ENCODE results near the gene PHF12.

PHF12 gene

DNA sequence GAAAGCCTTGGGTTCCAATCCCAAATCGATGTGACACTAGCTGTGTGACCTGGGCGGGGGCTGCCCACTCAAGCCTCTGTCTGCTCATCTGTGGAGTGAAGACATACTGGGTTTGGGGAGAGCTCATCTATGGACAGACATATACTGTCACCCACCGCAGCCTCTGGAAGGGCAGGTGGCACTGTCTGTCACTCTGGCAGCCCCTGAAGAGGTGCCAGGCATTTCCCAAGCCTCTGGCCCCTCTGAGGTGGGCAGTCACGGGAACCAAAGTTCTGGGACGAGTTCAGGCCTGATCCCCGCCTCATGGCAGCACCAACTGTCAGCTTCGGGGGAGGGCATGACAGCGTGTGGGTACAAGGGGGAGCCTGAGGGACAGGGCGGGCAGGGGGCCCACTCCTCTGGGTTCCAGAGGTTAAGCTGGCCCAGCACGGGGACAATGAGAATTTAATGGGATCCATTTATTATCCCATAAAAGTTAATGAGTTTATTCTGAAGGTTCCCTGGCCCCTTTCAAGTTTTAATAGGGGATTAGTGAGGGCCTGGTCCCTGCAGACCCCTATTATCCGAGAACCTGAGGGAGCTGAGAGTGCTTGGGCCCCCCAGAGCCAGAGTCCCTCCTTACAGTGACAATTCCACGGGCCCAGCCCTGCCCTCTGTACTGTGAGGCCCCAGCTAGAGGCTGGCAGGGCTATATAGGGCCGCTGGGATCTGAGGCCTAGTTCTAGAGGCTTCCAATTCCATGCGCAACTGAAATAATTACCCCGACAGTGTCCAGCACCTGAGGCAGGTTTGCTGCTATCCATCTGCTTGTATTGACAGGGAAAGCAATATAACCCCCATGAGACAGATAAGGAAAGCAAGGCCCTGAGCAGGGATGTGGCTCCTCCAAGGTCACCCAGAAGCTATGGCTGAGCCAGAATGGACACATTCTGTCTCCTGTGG lies 35.7 kb upstream of the PHF12 start:
- Histone ChIP-seq H3K9ac (ENCODE audit: low read length) (no peak overlapping the region), H3K27ac (ENCODE audit: low read length) (no peak overlapping the region), H3K36me3 (ENCODE audit: control insufficient read depth, low read depth, low read length) (no peaks in the 10 kb centered on the region), H3K4me1 (ENCODE audit: control insufficient read depth, low read depth, low read length) (peaks cover 14% of the 10 kb centered on the region), H3K9me3 (ENCODE audit: control insufficient read depth, low read depth, low read length) (no peaks in the 10 kb centered on the region), H3K4me3 (ENCODE audit: low read length) (peak overlapping the region; percentile 7), H3K27me3 (ENCODE audit: control insufficient read depth, insufficient read depth, low read length) (peaks cover 19% of the 10 kb centered on the region)

DNA sequence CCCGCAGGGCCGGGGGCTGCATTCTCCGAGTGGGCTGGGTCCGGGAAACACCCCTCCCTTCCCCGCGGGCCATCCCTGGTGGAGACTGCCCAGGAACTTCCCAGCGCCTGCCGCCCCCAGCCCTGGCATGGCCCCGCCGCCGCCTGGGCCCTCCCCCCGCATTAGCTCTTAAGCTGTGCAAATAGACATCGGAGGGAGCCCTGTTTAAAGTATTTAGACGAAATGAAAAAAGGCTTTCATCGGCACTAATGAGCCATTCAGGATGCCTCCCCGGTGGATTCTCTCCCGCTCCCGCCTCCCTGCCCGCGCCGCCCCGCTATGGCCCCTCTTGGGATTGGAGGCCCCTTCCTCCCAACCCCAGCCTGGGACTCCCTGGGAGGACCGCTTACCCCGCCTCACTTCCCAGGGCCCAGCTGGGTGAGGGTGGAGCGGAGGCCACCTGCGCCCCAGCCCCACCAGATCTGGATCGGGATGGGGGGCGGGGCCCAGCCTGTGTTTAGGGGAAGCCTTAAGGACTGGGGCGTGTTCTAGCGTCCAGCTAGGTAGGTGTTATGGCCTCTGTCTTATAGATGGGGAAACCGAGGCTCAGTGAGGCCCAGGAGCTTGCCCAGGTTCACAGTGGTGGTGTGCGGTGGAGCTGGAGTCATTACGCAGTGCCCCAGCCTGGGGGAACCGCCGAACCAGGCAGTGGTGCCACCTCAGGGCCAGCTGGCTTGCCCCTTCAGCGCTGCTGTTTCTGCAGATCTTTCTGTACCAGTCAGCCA lies 34.8 kb upstream of the PHF12 start:
- H3K27ac ChIP-seq (ENCODE audit: low read length), result no peak overlapping the region
- no peaks in the 10 kb centered on the region for H3K9me3 ChIP-seq (ENCODE audit: control insufficient read depth, low read depth, low read length)
- H3K36me3 ChIP-seq (ENCODE audit: control insufficient read depth, low read depth, low read length), result no peaks in the 10 kb centered on the region
- H3K4me3 ChIP-seq (ENCODE audit: low read length), result peak overlapping the region; percentile 18
- peaks cover 14% of the 10 kb centered on the region for H3K4me1 ChIP-seq (ENCODE audit: control insufficient read depth, low read depth, low read length)
- H3K9ac ChIP-seq (ENCODE audit: low read length), result no peak overlapping the region
- H3K27me3 ChIP-seq (ENCODE audit: control insufficient read depth, insufficient read depth, low read length), result peaks cover 19% of the 10 kb centered on the region

DNA sequence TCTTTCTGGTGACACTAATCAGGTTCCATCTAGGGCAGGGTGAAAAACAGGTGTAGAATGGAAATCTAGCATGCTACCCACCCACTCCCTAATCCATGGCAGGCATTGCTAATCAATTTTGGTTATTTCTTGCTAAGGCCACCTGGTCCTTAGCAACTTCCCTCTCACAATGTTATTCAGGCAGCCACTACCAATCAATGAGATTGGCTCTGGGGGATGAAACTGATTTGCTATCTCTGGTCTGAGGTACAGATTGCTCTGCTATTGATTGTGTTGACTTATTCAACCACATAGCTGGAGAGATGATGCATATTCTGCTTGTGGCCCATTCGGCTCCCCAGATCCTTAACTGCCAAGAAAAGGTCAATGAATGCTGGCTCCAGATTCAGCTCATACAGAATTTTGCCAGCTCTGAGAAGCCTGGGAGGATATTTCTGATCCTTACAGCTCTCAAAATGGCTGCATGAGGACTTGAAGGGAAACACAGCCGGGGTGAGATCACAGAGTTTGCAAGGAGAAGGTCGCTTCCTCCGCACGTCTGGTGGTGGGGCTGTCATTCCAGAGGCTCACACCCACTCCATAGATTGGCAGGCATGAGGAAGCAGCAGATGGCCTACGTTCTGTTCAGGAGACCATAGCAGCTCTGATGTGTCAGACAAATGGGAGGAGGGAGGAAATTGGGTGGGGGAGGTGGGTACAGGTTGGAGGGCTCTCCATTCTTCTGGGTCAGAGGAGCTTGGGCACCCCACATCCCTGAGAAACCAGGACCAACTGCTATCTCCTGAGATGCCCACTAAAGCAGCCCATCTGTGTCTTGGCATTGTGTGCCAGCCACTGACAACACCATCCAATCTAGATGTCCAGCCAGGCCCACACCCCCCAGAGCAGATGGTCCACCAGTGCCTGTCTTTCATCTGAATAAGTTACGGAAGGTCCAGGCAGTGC lies 32.2 kb upstream of the PHF12 start:
- H3K9me3 ChIP-seq (ENCODE audit: control insufficient read depth, low read depth, low read length), result no peaks in the 10 kb centered on the region
- H3K9ac ChIP-seq (ENCODE audit: low read length), result no peak overlapping the region
- peaks cover 19% of the 10 kb centered on the region for H3K27me3 ChIP-seq (ENCODE audit: control insufficient read depth, insufficient read depth, low read length)
- no peak overlapping the region for H3K4me3 ChIP-seq (ENCODE audit: low read length)
- H3K36me3 ChIP-seq (ENCODE audit: control insufficient read depth, low read depth, low read length), result no peaks in the 10 kb centered on the region
- no peak overlapping the region for H3K27ac ChIP-seq (ENCODE audit: low read length)
- peaks cover 14% of the 10 kb centered on the region for H3K4me1 ChIP-seq (ENCODE audit: control insufficient read depth, low read depth, low read length)

DNA sequence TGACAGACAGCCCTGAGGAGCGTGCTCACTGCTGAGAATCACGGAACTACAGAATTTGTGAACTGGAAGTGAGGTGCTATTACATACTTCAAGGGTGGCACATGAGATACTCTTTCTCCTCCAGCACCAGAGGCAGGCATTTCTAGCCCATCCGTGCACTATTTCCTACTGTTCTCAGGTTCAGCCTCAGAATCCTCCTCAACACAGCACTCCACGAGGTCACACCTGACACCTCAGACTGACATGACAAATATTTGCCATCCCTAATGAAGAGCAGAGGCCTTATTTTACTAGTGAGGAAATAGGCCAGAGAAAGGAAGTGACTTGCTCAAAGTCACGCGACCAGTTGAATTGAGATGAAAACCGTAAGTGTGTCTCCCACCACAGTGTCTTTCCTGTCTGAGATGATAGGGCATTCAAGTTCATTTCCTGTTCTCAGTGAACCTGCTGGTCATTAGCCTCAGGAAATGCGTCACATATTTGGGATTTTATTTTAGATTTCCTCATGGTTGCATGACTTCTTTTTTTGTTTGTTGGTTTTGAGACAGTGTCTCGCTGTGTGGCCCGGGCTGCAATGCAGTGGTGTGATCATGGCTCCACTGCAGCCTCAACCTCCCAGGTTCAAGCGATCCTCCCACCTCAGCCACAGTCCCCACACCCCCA lies 30.9 kb upstream of the PHF12 start:
- H3K9ac ChIP-seq (ENCODE audit: low read length), result no peak overlapping the region
- H3K4me3 ChIP-seq (ENCODE audit: low read length), result no peak overlapping the region
- no peaks in the 10 kb centered on the region for H3K9me3 ChIP-seq (ENCODE audit: control insufficient read depth, low read depth, low read length)
- no peaks in the 10 kb centered on the region for H3K36me3 ChIP-seq (ENCODE audit: control insufficient read depth, low read depth, low read length)
- peaks cover 14% of the 10 kb centered on the region for H3K4me1 ChIP-seq (ENCODE audit: control insufficient read depth, low read depth, low read length)
- H3K27ac ChIP-seq (ENCODE audit: low read length), result no peak overlapping the region
- peaks cover 13% of the 10 kb centered on the region for H3K27me3 ChIP-seq (ENCODE audit: control insufficient read depth, insufficient read depth, low read length)

DNA sequence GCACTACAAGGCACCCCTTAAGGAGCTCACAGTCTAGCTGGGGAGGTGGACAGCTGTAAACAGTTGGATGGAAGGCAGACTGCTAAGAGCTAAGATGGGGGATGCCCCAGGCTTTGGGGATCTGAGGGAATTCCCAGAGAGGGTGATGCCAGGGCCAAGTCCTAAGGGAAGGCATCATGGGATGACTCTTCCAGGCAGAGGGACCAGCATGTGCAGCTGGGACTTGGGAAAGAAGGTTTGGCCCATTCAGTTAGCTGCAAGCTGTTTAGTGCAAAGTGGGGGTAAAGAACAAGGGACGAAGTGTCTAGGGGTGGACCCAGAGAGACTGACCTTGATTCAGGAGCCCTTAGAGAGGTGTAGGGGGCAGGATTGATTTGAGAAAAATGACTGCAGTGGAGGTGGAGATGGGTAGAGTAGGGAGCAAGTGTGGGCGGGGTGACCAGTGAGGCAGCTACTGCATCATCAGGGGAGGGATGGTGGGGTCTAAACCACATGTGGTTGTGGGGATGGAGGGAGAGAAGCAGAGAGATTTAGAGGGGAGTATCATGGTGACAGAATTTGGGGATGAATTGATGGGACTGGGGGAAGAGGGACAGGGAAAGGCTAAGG lies 27.1 kb upstream of the PHF12 start:
- Histone ChIP-seq H3K27ac (ENCODE audit: low read length) (no peak overlapping the region), H3K9me3 (ENCODE audit: control insufficient read depth, low read depth, low read length) (no peaks in the 10 kb centered on the region), H3K4me3 (ENCODE audit: low read length) (no peak overlapping the region), H3K27me3 (ENCODE audit: control insufficient read depth, insufficient read depth, low read length) (no peaks in the 10 kb centered on the region), H3K4me1 (ENCODE audit: control insufficient read depth, low read depth, low read length) (no peaks in the 10 kb centered on the region), H3K36me3 (ENCODE audit: control insufficient read depth, low read depth, low read length) (no peaks in the 10 kb centered on the region), H3K9ac (ENCODE audit: low read length) (no peak overlapping the region)

DNA sequence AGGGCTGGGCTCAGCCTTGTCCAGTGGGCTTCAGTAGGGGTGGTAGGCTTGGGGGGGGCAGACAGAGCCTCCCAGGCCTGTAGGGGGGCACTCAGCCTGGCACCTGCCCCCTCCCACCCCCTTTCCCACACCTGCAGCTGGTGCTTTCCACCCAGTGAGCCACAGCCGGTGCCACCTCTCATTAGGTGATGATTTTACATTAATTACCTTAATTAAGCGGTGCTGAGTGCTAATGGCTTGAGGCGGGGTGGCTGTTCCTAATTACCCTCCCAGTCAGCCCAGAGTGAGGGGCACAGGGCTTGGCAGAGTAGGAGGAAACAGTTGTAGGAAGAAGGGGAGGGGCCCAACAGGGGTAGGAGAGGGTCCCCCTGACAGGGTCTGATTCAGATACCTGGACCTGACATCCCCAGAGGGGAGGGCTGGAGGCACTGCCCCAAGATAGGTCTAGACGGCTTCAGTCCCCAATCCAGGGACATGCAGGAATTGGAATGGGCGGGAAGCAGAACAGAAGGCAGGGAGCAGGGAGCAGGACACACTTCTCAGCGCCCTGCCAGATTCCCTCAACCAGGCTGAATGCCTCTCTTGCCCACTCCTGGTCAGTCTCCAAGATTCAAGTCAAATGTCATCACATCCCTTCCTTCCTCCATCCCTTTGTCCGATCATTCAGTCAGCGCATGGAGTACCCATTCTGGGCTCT lies 26.5 kb upstream of the PHF12 start:
- H3K27me3 ChIP-seq (ENCODE audit: control insufficient read depth, insufficient read depth, low read length), result no peaks in the 10 kb centered on the region
- H3K4me3 ChIP-seq (ENCODE audit: low read length), result no peak overlapping the region
- H3K9ac ChIP-seq (ENCODE audit: low read length), result no peak overlapping the region
- H3K36me3 ChIP-seq (ENCODE audit: control insufficient read depth, low read depth, low read length), result no peaks in the 10 kb centered on the region
- no peaks in the 10 kb centered on the region for H3K4me1 ChIP-seq (ENCODE audit: control insufficient read depth, low read depth, low read length)
- H3K27ac ChIP-seq (ENCODE audit: low read length), result no peak overlapping the region
- no peaks in the 10 kb centered on the region for H3K9me3 ChIP-seq (ENCODE audit: control insufficient read depth, low read depth, low read length)

DNA sequence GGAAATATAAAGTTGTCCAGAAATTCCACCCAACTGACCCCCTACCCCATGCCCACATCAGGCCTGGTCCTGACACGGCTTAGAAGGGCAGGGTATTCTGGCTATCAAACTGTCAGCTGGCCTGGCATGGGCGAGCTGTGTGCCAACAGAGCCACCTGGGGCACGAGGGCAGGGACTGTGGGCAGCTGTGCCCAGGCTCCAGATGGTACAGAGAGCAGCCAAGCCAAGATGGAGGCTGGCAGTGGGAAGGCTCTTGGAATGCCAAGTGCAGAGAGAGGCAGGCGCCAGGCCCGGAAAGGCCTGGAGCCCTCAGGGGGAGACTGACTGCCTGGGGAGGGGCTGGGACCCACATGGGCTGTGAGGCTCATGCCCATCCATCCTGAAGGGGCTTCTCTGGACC lies 24.3 kb upstream of the PHF12 start:
- Histone ChIP-seq H3K27ac (ENCODE audit: low read length) (no peak overlapping the region), H3K27me3 (ENCODE audit: control insufficient read depth, insufficient read depth, low read length) (no peaks in the 10 kb centered on the region), H3K4me1 (ENCODE audit: control insufficient read depth, low read depth, low read length) (no peaks in the 10 kb centered on the region), H3K9ac (ENCODE audit: low read length) (no peak overlapping the region), H3K9me3 (ENCODE audit: control insufficient read depth, low read depth, low read length) (no peaks in the 10 kb centered on the region), H3K4me3 (ENCODE audit: low read length) (no peak overlapping the region), H3K36me3 (ENCODE audit: control insufficient read depth, low read depth, low read length) (no peaks in the 10 kb centered on the region)

DNA sequence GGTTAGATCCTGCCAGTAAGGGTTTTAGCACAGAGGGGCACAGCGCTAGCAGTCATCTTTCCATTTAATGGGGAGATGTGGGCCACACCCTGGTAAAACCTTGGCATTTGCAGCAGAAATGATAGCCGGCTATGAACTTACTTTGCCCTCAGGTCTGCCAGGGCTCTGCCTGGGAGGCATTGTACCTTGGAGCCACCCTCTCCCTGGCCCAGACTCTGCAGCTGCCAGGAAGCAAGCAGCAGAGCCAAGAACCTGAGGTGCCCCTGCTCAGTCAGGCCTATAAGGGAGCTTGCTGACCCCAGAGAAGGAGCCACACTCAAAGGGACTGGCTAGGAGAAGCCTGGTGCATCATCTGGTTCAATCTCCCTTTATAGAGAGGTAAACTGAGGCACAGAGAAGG lies 23.7 kb upstream of the PHF12 start:
- Histone ChIP-seq H3K9ac (ENCODE audit: low read length) (no peak overlapping the region), H3K27ac (ENCODE audit: low read length) (no peak overlapping the region), H3K9me3 (ENCODE audit: control insufficient read depth, low read depth, low read length) (no peaks in the 10 kb centered on the region), H3K4me3 (ENCODE audit: low read length) (no peak overlapping the region), H3K27me3 (ENCODE audit: control insufficient read depth, insufficient read depth, low read length) (no peaks in the 10 kb centered on the region), H3K36me3 (ENCODE audit: control insufficient read depth, low read depth, low read length) (no peaks in the 10 kb centered on the region), H3K4me1 (ENCODE audit: control insufficient read depth, low read depth, low read length) (peaks cover 2% of the 10 kb centered on the region)

DNA sequence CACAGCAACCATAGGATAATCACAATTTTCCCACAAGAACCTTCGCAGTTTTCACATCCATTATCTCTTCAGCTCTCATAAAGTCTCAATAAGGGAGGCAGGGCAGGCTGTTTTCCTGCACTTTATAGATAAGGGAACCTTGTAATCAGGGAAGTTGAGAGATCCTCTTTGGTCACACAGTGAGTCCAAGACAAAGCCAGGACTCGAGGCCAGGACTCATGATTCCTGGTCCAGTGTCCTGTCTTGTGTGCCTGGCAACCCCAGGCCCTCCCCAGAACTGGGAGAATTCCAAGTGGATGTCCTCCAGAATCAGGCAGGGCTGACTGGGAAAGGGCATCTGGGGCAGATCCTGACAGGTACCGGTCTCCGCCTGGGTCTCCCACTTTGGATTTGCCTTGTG lies 23.1 kb upstream of the PHF12 start:
- Histone ChIP-seq H3K27me3 (ENCODE audit: control insufficient read depth, insufficient read depth, low read length) (no peaks in the 10 kb centered on the region), H3K9me3 (ENCODE audit: control insufficient read depth, low read depth, low read length) (no peaks in the 10 kb centered on the region), H3K4me3 (ENCODE audit: low read length) (no peak overlapping the region), H3K4me1 (ENCODE audit: control insufficient read depth, low read depth, low read length) (peaks cover 4% of the 10 kb centered on the region), H3K27ac (ENCODE audit: low read length) (no peak overlapping the region), H3K36me3 (ENCODE audit: control insufficient read depth, low read depth, low read length) (no peaks in the 10 kb centered on the region), H3K9ac (ENCODE audit: low read length) (no peak overlapping the region)

DNA sequence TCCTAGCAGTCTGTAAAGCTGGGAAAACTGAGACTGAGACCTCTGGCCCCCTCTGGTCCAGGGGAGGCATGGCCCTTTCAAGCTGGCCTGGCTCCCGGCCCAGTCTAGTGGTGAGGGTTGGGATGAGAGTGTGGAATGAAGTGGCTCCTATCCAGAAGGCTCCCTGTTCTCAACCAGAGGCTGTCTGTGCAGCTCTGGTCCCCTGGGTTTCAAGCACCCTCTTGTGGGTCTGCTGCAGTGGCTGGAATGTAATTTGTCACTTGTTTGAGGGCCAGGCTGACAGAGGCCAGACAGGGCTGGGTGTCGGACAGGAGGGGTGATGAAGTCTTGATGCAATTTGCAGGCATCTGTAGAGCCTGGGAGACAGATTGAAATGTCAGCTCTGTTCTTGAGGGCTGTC lies 22.1 kb upstream of the PHF12 start:
- H3K4me1 ChIP-seq (ENCODE audit: control insufficient read depth, low read depth, low read length), result peaks cover 14% of the 10 kb centered on the region
- no peaks in the 10 kb centered on the region for H3K9me3 ChIP-seq (ENCODE audit: control insufficient read depth, low read depth, low read length)
- H3K36me3 ChIP-seq (ENCODE audit: control insufficient read depth, low read depth, low read length), result no peaks in the 10 kb centered on the region
- no peak overlapping the region for H3K9ac ChIP-seq (ENCODE audit: low read length)
- no peak overlapping the region for H3K27ac ChIP-seq (ENCODE audit: low read length)
- H3K4me3 ChIP-seq (ENCODE audit: low read length), result no peak overlapping the region
- H3K27me3 ChIP-seq (ENCODE audit: control insufficient read depth, insufficient read depth, low read length), result no peaks in the 10 kb centered on the region

All from iPS-18a (cell line).